Measurements from ENCODE around the gene SEMA5A. TPM values are rescaled to one million over a fixed set of nuclear protein-coding genes. Genes with fewer than 3 reads are reported as not detected.

Gene SEMA5A
- total RNA-seq, 1 donor from 2014 or later, result 11.9 TPM

- H3K36me3 ChIP-seq, result no peaks in the 10 kb centered on the region
- no peak overlapping the region for H3K4me3 ChIP-seq
- peaks cover 8% of the 10 kb centered on the region for H3K4me1 ChIP-seq
- H3K9ac ChIP-seq, result no peak overlapping the region
- TF ChIP-seq EZH2 (IDR thresholded peaks at IDR 0.05), result no peak
- TF ChIP-seq EZH2phosphoT487 (IDR thresholded peaks at IDR 0.05), result no peak
- TF ChIP-seq, protein P1, sequence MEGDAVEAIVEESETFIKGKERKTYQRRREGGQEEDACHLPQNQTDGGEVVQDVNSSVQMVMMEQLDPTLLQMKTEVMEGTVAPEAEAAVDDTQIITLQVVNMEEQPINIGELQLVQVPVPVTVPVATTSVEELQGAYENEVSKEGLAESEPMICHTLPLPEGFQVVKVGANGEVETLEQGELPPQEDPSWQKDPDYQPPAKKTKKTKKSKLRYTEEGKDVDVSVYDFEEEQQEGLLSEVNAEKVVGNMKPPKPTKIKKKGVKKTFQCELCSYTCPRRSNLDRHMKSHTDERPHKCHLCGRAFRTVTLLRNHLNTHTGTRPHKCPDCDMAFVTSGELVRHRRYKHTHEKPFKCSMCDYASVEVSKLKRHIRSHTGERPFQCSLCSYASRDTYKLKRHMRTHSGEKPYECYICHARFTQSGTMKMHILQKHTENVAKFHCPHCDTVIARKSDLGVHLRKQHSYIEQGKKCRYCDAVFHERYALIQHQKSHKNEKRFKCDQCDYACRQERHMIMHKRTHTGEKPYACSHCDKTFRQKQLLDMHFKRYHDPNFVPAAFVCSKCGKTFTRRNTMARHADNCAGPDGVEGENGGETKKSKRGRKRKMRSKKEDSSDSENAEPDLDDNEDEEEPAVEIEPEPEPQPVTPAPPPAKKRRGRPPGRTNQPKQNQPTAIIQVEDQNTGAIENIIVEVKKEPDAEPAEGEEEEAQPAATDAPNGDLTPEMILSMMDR (IDR thresholded peaks at IDR 0.05), result no peak
- H3K9me3 ChIP-seq (ENCODE audit: low read depth), result no peaks in the 10 kb centered on the region
- H3K27me3 ChIP-seq, result no peaks in the 10 kb centered on the region
- no peaks in the 10 kb centered on the region for H3F3A ChIP-seq (ENCODE audit: low read depth)
- H3K27me3 Mint-ChIP-seq (ENCODE audit: insufficient read depth, low read depth), result peaks cover 2% of the 10 kb centered on the region
- H3K36me3 Mint-ChIP-seq, result peaks cover 9% of the 10 kb centered on the region
- H3K27ac Mint-ChIP-seq, result peak overlapping the region; percentile 91
- H3K4me3 Mint-ChIP-seq, result no peak overlapping the region
- no peaks in the 10 kb centered on the region for H4K20me1 ChIP-seq (ENCODE audit: low read depth)
- H3K4me2 ChIP-seq, result no peak overlapping the region
- H3K9me3 Mint-ChIP-seq, result no peaks in the 10 kb centered on the region
- H3K27ac ChIP-seq, result no peak overlapping the region
- H2AFZ ChIP-seq (replicated peaks), result no peak overlapping the region
- peaks cover 17% of the 10 kb centered on the region for H3K4me1 Mint-ChIP-seq
- H3K79me2 ChIP-seq (ENCODE audit: low read depth), result no peaks in the 10 kb centered on the region
- DNase-seq (ENCODE audit: low spot score), result no peak
Measured at GRCh38 chr5:9126490-9126889, 419.4 kb downstream of the SEMA5A start.

GRCh38 chr5:9125852-9126251, 420.0 kb downstream of the SEMA5A start:
- H3K4me1 Mint-ChIP-seq, result peaks cover 17% of the 10 kb centered on the region
- Histone ChIP-seq H3K36me3 (no peaks in the 10 kb centered on the region), H2AFZ (replicated peaks) (no peak overlapping the region), H3K4me1 (peaks cover 8% of the 10 kb centered on the region), H3K27ac (no peak overlapping the region), H3K9ac (no peak overlapping the region), H3K79me2 (ENCODE audit: low read depth) (no peaks in the 10 kb centered on the region), H3K4me2 (no peak overlapping the region), H3K9me3 (ENCODE audit: low read depth) (no peaks in the 10 kb centered on the region), H3K4me3 (no peak overlapping the region), H3K27me3 (no peaks in the 10 kb centered on the region), H3F3A (ENCODE audit: low read depth) (no peaks in the 10 kb centered on the region), H4K20me1 (ENCODE audit: low read depth) (no peaks in the 10 kb centered on the region)
- H3K9me3 Mint-ChIP-seq, result no peaks in the 10 kb centered on the region
- peaks cover 2% of the 10 kb centered on the region for H3K27me3 Mint-ChIP-seq (ENCODE audit: insufficient read depth, low read depth)
- DNase-seq (ENCODE audit: low spot score), result no peak
- peaks cover 8% of the 10 kb centered on the region for H3K36me3 Mint-ChIP-seq
- H3K27ac Mint-ChIP-seq, result peak overlapping the region; percentile 75
- no peak for TF ChIP-seq EZH2phosphoT487 (IDR thresholded peaks at IDR 0.05)
- TF ChIP-seq, protein P1 (IDR thresholded peaks at IDR 0.05), result no peak
- no peak for TF ChIP-seq EZH2 (IDR thresholded peaks at IDR 0.05)
- no peak overlapping the region for H3K4me3 Mint-ChIP-seq

GRCh38 chr5:9124838-9125237, 421.0 kb downstream of the SEMA5A start:
- Mint-ChIP-seq H3K9me3 (no peaks in the 10 kb centered on the region), H3K27me3 (ENCODE audit: insufficient read depth, low read depth) (peaks cover 2% of the 10 kb centered on the region), H3K36me3 (peaks cover 6% of the 10 kb centered on the region), H3K27ac (no peak overlapping the region), H3K4me3 (no peak overlapping the region), H3K4me1 (peaks cover 17% of the 10 kb centered on the region)
- no peak overlapping the region for H3K4me2 ChIP-seq
- H3K79me2 ChIP-seq (ENCODE audit: low read depth), result no peaks in the 10 kb centered on the region
- H3K4me3 ChIP-seq, result no peak overlapping the region
- no peaks in the 10 kb centered on the region for H3K9me3 ChIP-seq (ENCODE audit: low read depth)
- H4K20me1 ChIP-seq (ENCODE audit: low read depth), result no peaks in the 10 kb centered on the region
- no peak overlapping the region for H2AFZ ChIP-seq (replicated peaks)
- no peaks in the 10 kb centered on the region for H3K27me3 ChIP-seq
- no peaks in the 10 kb centered on the region for H3K36me3 ChIP-seq
- peaks cover 8% of the 10 kb centered on the region for H3K4me1 ChIP-seq
- DNase-seq (ENCODE audit: low spot score), result no peak
- H3K9ac ChIP-seq, result no peak overlapping the region
- no peaks in the 10 kb centered on the region for H3F3A ChIP-seq (ENCODE audit: low read depth)
- H3K27ac ChIP-seq, result no peak overlapping the region
- TF ChIP-seq EZH2phosphoT487 (IDR thresholded peaks at IDR 0.05) (no peak), EZH2 (IDR thresholded peaks at IDR 0.05) (no peak)
- TF ChIP-seq, protein P1 (IDR thresholded peaks at IDR 0.05), result no peak
